Ascending aorta (tissue), 2 donors: ENCODE data around the gene IGSF9. TPM values are rescaled to one million over a fixed set of nuclear protein-coding genes. Genes with fewer than 3 reads are reported as not detected.

ENCODE experiments used
- DNase-seq, 2 donors: peaks; one replicate each; pipeline ENCODE4 v3.0.0-alpha.2; 2019; ENCODE audit warnings: low spot score in 2 of 2
- H3K27ac ChIP-seq, 2 donors: fragments of 200-600 bp; sonication (generic); one replicate each; pipeline ENCODE4 v1.5.1; 2016 to 2017; ENCODE audit warnings: mild to moderate bottlenecking in 1 of 2
- H3K27me3 ChIP-seq: fragments of 200-600 bp; sonication (generic); one replicate; pipeline ENCODE4 v1.5.1; 2017
- H3K36me3 ChIP-seq, 2 donors: fragments of 200-600 bp; sonication (generic); one replicate each; pipeline ENCODE4 v1.5.1; 2016
- H3K4me1 ChIP-seq, 2 donors: fragments of 200-600 bp; sonication (generic); one replicate each; pipeline ENCODE4 v1.5.1; 2016 to 2017; ENCODE audit warnings: mild to moderate bottlenecking in 1 of 2
- H3K4me3 ChIP-seq, 2 donors: fragments of 200-600 bp; sonication (generic); one replicate each; pipeline ENCODE4 v1.5.1; 2016 to 2017; ENCODE audit warnings: mild to moderate bottlenecking in 1 of 2
- H3K9me3 ChIP-seq, 2 donors: fragments of 200-600 bp; sonication (generic); one replicate each; pipeline ENCODE4 v1.5.1; 2016
- CTCF ChIP-seq, 3 experiments: fragments of 200-600 bp in 2 of 3; fragments of 450-650 bp in 1 of 3; sonication (generic) in 2 of 3; IDR thresholded peaks; one replicate each; pipeline ENCODE4 v1.5.1; 2016 to 2019; ENCODE audit warnings: antibody characterized with exemption in 3 of 3, mild to moderate bottlenecking in 1 of 3, moderate library complexity in 1 of 3
- intact Hi-C: fragments of 100-400 bp; cut with DNase I; formaldehyde crosslinking; loops from one replicate; pipeline ENCODE4 v1.15.1; 2023
- total RNA-seq: library from RNA; depleted of rRNA; stranded (reverse); fragments of >200 nt; gene quantifications from one replicate; pipeline ENCODE4 v1.1.0, GENCODE V29; 2016

Gene IGSF9
- total RNA-seq, 1 donor from 2014 or later: 0.11 TPM

- H3K27ac ChIP-seq: peak overlapping the region; percentile 96 to 98
- peak; percentile 33 to 78 for DNase-seq
- intact Hi-C loops: loop anchor here (1.0 to 10.0 kb wide), 6 partner anchors 25 to 1911 kb away; partner anchors contain the start of gene CFAP45
- peaks cover 0 to under 1% of the 10 kb centered on the region in 2 donors for H3K36me3 ChIP-seq
- H3K9me3 ChIP-seq: no peaks in the 10 kb centered on the region
- H3K4me3 ChIP-seq: peak overlapping the region; percentile 74 to 83
- no peak for TF ChIP-seq CTCF (IDR thresholded peaks at IDR 0.05)
- H3K27me3 ChIP-seq: no peaks in the 10 kb centered on the region
- H3K4me1 ChIP-seq: peaks cover 6 to 20% of the 10 kb centered on the region in 2 donors
Measured at GRCh38 chr1:159925719-159926078, 19.7 kb downstream of the IGSF9 start.

- Histone ChIP-seq H3K27me3 (no peaks in the 10 kb centered on the region), H3K36me3 (peaks cover 4 to 7% of the 10 kb centered on the region in 2 donors), H3K4me1 (peaks cover 6 to 20% of the 10 kb centered on the region in 2 donors), H3K27ac (peak within 1 kb of the TSS; percentile 96 to 98), H3K9me3 (no peaks in the 10 kb centered on the region), H3K4me3 (peak within 1 kb of the TSS; percentile 74 to 83)
- DNase-seq: peak; percentile 76 to 95
- peak in 1 of 3 experiments; percentile 4 for TF ChIP-seq CTCF (IDR thresholded peaks at IDR 0.05)
- intact Hi-C loops: loop anchor here (1.0 to 10.0 kb wide), 9 partner anchors 25 to 1910 kb away; partner anchors contain the start of genes CFAP45, COPA, DCAF8 and IGSF8
Measured at GRCh38 chr1:159924791-159925718, 20.4 kb downstream of the IGSF9 start, which contains the start of gene TAGLN2. Gene TAGLN2 (minus strand): TSS chr1:159925507. CDS start chr1:159920509, 4,998 bp downstream.

- DNase-seq: peak; percentile 84 to 97
- Histone ChIP-seq H3K4me3 (peak overlapping the region; percentile 74 to 83), H3K9me3 (no peaks in the 10 kb centered on the region), H3K36me3 (peaks cover 13 to 16% of the 10 kb centered on the region in 2 donors), H3K27me3 (no peaks in the 10 kb centered on the region), H3K27ac (peak overlapping the region; percentile 96 to 98), H3K4me1 (peaks cover 6 to 23% of the 10 kb centered on the region in 2 donors)
- intact Hi-C loops: loop anchor here (5.0 to 10.0 kb wide), 6 partner anchors 173 to 1909 kb away; partner anchors contain the start of genes COPA, DCAF8, IGSF8 and NCSTN
- peak in 2 of 3 experiments; percentile 26 to 30 for TF ChIP-seq CTCF (IDR thresholded peaks at IDR 0.05)
Measured at GRCh38 chr1:159924025-159924790, 21.2 kb downstream of the IGSF9 start.

- DNase-seq: peak; percentile 81 to 94
- no peaks in the 10 kb centered on the region for H3K27me3 ChIP-seq
- H3K27ac ChIP-seq: peak overlapping the region; percentile 96 to 98
- peak overlapping the region; percentile 74 to 83 for H3K4me3 ChIP-seq
- no peaks in the 10 kb centered on the region for H3K9me3 ChIP-seq
- TF ChIP-seq CTCF (IDR thresholded peaks at IDR 0.05): no peak
- H3K4me1 ChIP-seq: peaks cover 6 to 25% of the 10 kb centered on the region in 2 donors
- intact Hi-C loops: loop anchor here (5.0 to 10.0 kb wide), 6 partner anchors 174 to 1909 kb away; partner anchors contain the start of genes COPA, DCAF8, IGSF8 and NCSTN
- H3K36me3 ChIP-seq: peaks cover 21 to 24% of the 10 kb centered on the region in 2 donors
Measured at GRCh38 chr1:159923203-159924024, 22.0 kb downstream of the IGSF9 start.
